ENCODE results near the gene MAFB.

- TF ChIP-seq, protein P1, sequence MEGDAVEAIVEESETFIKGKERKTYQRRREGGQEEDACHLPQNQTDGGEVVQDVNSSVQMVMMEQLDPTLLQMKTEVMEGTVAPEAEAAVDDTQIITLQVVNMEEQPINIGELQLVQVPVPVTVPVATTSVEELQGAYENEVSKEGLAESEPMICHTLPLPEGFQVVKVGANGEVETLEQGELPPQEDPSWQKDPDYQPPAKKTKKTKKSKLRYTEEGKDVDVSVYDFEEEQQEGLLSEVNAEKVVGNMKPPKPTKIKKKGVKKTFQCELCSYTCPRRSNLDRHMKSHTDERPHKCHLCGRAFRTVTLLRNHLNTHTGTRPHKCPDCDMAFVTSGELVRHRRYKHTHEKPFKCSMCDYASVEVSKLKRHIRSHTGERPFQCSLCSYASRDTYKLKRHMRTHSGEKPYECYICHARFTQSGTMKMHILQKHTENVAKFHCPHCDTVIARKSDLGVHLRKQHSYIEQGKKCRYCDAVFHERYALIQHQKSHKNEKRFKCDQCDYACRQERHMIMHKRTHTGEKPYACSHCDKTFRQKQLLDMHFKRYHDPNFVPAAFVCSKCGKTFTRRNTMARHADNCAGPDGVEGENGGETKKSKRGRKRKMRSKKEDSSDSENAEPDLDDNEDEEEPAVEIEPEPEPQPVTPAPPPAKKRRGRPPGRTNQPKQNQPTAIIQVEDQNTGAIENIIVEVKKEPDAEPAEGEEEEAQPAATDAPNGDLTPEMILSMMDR (conservative IDR thresholded peaks at IDR 0.05; ENCODE audit: low read length): no peak
- TF ChIP-seq EZH2phosphoT487 (IDR thresholded peaks at IDR 0.05; ENCODE audit: borderline replicate concordance, low read depth, low read length): no peak
Observed at GRCh38 chr20:40698744-40699143, 9.7 kb upstream of the MAFB start.
